Cardiac septum (tissue), 1 donor: Measurements from ENCODE around the gene UCHL5. TPM values are rescaled to one million over a fixed set of nuclear protein-coding genes. Genes with fewer than 3 reads are reported as not detected.
"Not testable (repeated sequence)": the region's sequence is repeated elsewhere in the genome, so short reads cannot be mapped to it uniquely, and the experiment has no call there.

Source experiments
- DNase-seq: peaks from one replicate; pipeline ENCODE4 v3.0.0-alpha.2; 2020; ENCODE audit warnings: low spot score
- intact Hi-C: fragments of 100-400 bp; cut with DNase I; formaldehyde crosslinking; loops from one replicate; pipeline ENCODE4 v1.14.0; 2022
- total RNA-seq: library from RNA; stranded (reverse); fragmentation: NEBNext Ultra II Directional; extraction: Animal tissue kit (Norgen Biotek cat#: 25700); gene quantifications from one replicate; pipeline ENCODE4 v1.2.1, GENCODE V29; 2021
- donor health status: DM: no; HTN: no; CAD: no.

UCHL5 gene
- total RNA-seq, 1 donor from 2014 or later = 26.4 TPM

DNA sequence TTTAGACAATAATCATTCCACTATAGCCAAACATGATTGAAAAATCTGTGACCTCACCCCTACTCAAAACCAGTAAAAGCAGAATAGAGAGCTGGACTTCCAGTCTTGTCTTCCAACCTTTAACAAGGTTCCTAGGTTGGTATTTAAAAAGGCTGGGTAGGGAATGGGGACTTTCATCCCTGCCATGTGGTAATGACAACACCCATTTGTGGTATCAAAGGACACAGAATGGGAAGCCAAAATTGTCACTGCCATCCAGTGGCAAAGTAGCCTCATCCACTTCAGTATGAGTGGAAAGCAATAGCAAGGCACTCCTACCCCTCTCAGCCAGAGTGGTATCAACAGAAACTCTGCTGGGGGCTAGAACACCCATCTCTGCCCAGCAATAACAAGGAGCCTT is 33.9 kb downstream of the UCHL5 start:
- intact Hi-C loops = no loop called here
- no peak for DNase-seq

DNA sequence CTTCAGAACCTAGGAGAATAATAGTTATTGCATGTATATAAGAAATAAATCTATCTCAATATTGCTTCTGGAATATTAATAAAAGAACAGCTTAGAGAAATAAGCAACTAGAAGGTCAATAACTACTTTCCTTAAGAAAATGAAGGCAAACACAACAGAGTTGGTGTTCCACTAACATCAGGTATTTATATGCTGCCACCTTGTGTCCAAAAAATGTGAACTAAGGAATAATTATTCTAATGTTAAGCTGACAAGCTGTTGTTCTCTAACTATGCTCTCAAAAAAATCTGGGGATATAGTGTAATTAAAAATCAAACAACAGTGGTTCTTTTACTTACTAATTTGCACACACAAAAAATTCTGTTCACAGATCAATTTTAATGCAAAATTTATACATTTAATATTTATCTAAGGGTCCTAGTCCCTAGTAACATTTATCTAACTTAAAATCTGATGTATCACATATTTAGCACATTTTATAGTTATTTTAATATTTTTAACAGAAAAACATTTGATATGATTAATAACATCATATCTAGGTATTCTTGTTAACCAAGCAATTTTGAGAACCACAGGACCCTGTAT is 39.6 kb downstream of the UCHL5 start:
- intact Hi-C loops = loop anchor here (5.0 to 10.0 kb wide), 2 partner anchors 212 to 415 kb away; partner anchors contain the start of gene RGS2
- no peak for DNase-seq

DNA sequence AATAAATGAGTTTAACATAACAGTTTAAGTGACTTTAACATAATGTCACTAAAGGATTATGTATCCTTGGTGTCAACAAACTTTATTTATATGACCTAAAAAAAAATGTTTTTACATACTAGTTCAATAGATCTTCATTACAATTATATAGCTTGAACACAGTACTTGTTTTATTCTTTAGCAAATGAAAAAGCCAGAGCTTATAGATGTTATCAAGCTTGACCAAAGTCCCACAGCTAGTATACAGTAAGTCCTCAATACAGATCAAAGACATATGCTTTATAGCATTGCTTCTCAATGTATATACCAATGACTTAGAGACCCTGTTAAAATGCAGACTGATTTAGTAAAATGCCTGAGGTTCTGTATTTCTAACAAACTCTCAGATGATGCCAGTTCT is 42.4 kb downstream of the UCHL5 start:
- DNase-seq = no peak
- intact Hi-C loops = loop anchor here (2.0 to 10.0 kb wide), 3 partner anchors 209 to 542 kb away; partner anchors contain the start of gene RGS2

DNA sequence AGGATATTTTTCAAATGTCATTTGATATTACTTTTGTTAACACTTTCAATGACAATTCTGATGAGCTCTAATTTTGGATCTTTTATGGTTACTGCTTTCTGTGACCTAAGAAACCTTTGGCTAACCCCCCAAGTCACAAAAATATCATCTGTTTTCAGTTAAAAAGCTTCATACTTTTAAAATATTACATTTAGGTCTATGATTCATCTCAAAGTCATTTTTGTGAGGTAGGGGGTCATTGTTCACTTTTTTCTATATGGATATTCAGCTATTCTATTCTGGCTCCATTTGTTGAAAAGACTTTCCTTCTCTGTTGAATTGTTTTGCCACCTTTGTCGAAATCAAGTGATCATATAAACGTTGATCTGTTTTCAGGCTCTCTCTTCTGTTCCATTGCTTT is 44.8 kb downstream of the UCHL5 start:
- no peak for DNase-seq
- intact Hi-C loops = loop anchor here (10.0 kb wide), 1 partner anchor 410 kb away; no protein-coding TSS in a partner anchor

DNA sequence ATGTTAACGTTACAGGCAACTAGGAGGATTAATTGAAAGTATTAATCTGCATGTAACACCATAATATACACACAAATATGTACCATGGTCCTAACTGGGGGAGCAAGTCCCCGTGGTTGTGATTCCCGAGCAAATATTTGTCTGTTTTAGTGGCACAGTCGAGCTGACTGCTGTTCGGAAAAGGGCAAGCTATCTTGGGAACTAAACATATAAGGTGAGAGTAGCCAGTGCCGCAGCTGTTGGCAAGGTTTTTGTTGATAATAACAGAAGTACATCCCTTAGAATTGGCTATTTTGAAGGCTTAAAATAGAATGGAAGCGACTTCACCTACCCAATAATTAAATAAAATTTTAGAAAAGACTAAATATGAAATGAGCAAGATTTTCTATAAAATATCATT is 45.5 kb downstream of the UCHL5 start:
- intact Hi-C loops = loop anchor here (10.0 kb wide), 1 partner anchor 409 kb away; no protein-coding TSS in a partner anchor
- no peak for DNase-seq

DNA sequence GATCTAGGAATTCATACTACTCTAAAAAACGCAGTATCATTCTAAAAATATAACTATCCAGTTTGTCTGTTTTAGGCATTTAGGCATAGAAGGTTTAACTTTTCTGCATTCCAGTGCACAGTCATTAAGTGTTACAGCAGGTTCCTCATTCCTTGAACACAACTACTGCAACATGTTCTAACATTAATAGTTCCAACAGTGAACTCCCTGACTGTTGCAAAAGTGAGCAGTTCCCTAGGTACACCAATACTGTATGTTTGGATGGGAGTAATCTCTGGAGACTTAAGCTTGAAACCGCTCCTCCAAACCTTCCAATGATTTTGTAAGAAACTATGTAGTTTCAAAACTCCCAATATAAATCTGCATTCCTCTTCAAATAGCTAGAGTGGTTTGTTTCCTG is 46.2 kb downstream of the UCHL5 start:
- intact Hi-C loops = loop anchor here (10.0 kb wide), 1 partner anchor 408 kb away; no protein-coding TSS in a partner anchor
- no peak for DNase-seq

DNA sequence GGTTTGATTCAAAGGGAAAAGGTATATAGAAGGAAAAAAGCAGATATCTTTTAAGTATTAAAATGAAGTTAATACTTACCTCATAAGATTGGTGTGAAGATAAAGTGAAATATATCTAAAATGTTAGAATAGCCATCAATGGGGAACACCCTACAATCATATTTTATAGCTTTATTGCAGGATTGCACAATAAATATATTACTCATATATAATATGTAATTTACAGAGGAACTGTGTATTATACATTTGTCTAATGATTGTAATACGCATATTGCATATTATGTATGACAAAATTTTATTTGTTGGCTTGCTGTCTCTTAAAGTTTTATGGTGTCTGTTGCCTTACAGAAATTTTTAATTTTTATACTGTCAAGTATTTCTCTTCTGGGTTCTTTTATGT is 47.8 kb downstream of the UCHL5 start:
- no peak for DNase-seq
- intact Hi-C loops = loop anchor here (10.0 kb wide), 1 partner anchor 407 kb away; no protein-coding TSS in a partner anchor

DNA sequence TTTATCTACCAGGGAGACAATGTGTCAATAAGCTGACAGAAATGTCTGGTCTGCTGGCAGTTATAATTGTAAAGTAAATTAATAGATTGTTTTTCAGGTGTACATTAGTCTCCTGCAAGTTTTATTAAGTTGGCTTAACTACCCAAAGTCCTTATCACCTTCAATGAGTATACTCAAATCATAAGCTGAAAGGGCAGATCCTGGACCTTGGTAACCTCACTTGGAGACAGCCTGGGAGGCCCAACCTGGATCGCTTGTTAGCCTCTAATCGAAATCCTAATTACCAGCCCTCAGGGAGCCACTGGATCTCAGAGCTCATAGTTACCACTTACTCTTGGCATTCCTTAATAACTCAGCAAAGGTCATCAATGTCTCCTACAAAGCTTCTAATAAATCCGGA is 49.7 kb downstream of the UCHL5 start:
- intact Hi-C loops = no loop called here

DNA sequence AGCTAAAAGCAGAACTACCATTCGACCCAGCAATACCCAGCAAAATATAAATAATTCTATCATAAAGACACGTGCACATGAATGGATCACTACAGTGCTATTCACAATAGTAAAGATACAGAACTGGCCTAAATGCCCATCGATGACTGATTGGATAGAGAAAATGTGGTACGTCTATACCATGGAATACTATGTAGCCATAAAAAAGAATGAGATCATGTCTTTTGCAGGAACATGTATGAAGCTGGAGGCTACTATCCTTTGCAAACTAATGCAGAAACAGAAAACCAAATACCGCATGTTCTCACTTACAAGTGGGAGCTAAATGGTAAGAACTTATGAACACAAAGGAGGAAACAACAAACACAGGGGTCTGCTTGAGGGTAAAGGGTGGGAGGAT is 53.4 kb downstream of the UCHL5 start:
- DNase-seq = no peak
- intact Hi-C loops = no loop called here

More for the DNA sequence above, 49.7 kb downstream of the UCHL5 start:
- DNase-seq = no peak

DNA sequence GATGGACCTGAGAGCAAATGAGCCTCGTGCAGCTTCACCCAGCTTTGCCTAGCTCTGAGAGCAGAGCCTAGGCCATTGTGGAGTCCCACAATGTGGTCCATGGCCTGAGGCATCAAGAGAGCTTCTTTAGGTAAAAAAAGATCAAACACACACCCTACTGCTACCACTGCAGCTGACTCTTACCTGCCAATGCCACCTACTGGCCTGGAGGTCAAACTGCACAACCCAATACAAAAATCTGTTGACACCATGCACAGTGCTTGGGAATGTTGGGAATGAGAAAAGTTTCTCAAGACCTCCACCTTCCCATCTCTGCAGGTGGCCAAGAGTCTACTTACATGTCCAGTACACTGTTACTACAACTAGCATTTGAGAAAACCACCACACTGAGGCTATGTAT is 60.6 kb downstream of the UCHL5 start:
- no peak for DNase-seq
- intact Hi-C loops = no loop called here

DNA sequence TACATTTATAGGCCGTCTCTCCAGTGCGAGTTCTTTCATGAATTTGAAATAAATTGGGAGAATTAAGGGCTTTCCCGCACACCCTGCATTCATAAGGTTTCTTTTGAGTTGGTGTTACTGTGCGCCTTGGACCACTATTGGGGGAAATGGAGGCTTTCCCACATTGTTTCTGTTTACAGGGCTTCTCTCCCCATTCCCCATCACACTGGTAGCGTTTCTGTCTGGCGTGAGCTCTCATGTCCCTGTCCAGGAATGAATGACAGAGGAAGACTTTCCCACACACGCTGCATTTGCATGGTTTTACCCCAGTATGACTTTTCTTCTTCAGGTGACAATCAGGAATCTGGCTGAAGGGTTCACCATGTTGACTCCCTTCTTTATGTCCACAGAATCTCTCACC is 65.0 kb downstream of the UCHL5 start:
- no peak for DNase-seq
- intact Hi-C loops = no loop called here

DNA sequence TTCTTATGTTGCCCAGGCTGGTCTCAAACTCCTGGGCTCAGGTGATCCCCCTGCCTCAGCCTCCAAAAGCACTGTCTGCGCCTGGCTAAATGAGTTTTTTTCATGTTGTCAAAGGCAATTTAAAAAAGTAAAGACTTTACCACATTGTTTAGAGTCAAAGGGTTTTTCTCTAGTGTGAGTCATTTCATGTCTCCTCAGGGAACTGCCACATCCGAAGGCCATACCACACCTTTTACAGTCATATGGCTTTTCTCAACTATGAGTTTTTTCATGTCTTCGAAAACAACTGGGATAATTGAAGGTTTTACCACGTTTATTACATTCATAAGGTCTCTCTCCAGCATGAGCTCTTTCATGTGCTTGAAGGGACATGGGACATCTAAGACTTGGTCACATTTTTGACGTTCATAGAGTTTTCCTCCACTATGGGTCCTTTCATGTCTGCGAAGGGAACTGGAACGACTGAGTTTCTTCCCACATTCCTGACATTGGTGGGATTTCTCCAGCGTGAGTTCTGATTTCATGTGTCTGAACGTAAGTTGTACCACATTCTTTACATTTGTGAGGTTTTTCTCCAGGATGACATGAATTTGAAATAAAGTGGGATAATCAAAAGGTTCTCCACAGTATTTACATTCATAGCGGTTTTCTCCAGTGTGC is 65.6 kb downstream of the UCHL5 start:
- intact Hi-C loops = no loop called here
- no peak for DNase-seq

DNA sequence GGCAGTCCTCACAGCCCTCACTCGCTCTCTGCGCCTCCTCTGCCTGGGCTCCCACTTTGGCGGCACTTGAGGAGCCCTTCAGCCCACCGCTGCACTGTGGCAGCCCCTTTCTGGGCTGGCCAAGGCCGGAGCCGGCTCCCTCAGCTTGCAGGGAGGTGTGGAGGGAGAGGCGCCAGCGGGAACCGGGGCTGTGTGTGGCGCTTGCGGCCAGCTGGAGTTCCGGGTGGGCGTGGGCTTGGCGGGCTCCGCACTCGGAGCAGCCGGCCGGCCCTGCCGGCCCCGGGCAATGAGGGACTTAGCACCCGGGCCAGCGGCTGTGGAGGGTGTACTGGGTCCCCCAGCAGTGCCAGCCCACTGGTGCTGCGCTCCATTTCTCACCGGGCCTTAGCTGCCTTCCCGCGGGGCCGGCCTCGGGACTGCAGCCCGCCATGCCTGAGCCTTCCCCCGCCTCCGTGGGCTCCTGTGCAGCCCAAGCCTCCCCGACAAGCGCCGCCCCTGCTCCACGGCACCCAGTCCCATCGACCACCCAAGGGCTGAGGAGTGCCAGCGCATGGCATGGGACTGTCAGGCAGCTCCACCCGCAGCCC is 72.3 kb downstream of the UCHL5 start:
- intact Hi-C loops, DNase-seq: not testable (repeated sequence)

DNA sequence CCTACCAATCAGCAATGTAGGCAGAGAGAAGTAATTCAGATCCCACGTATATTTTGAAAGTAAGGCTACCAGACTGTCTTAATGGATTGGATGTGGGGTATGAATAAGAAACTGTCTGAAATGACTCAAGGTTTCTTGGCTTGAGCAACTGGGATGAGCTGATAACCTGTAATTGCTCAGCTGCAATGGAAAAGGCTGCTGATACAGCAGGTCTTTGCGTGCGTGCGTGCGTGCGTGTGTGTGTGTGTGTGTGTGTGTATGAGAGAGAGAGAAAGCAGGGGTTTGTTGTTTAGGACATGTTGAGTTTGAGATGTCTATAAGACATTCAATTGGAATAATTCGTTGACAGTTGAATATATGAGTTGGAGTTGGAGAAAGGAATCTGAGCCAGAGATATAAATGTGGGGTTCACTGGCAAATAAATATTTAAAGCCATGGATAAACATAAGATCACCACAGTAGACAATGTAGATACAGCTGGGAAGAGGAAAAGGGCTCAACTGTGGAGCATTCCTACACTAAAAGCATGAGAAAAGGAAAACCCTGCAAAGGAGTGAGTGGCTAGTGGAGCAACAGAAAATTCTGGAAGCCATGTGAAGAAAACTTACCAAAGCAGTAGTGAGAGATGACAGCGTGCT is 72.9 kb downstream of the UCHL5 start:
- DNase-seq = no peak
- intact Hi-C loops = no loop called here

DNA sequence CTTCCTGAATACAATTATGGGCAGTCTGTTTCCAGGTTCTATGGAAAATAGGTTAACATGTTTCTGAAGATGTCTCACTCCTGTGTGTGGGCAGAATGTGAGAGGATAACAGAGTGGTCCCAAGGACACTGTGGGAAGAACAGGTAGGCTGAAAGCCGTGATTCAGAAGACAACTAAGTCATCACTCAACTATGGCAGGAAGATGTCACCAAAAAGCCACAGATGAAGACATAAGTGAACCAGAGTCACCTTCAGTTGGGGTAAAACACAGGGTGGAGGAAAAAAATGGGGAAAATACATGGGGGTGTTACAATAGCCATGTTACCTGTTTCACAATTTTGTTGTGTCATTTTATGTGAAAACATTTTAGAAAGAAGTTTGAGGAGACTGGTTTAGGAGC is 75.1 kb downstream of the UCHL5 start:
- DNase-seq = no peak
- intact Hi-C loops = no loop called here

DNA sequence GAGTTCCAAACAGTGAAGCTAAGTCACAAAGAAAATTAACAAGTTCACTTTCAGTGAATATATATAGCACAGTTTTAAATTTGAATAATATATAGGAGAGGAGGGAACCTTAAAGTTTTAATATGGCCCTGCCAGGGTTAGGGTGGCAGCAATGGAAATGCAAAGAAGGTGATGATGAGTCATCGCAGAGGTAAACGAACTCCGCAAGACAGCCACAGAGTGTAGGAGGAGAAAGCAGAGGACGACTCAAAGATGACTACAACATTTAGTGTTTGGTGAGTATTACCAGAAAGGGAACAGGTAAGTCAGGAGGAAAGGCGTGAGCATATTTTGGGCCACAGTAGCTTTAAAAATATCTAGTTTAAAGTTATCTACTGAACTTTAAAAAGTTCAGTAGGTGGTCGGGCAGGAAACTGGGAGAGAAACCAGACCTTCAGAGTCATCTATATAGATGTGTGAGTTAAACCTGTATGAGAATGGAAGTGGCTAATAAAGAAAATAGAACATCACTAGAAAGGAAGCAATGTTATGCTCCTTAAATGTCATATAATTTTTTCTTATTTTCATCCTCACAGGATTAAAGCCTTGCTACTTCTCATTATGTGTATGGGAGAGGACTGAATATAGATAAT is 75.7 kb downstream of the UCHL5 start:
- no peak for DNase-seq
- intact Hi-C loops = no loop called here

DNA sequence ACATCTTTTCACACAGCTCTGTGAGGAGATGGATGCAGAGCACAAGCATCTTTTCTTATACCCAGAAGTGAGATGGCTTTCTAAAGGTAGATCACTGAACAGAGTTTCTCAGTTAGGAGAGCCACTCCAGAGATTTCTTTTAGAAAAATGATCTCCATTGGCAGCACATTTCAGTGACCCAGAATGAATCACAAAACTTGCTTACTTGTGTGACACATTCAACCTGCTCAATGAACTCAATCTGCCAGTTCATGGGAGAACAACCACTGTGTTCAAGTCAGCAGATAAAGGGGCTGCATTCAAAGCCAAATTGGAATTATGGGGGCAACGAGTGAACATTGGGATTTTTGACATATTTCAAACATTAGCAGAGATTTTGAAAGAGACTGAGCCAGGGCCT is 78.3 kb downstream of the UCHL5 start:
- no peak for DNase-seq
- intact Hi-C loops = no loop called here

DNA sequence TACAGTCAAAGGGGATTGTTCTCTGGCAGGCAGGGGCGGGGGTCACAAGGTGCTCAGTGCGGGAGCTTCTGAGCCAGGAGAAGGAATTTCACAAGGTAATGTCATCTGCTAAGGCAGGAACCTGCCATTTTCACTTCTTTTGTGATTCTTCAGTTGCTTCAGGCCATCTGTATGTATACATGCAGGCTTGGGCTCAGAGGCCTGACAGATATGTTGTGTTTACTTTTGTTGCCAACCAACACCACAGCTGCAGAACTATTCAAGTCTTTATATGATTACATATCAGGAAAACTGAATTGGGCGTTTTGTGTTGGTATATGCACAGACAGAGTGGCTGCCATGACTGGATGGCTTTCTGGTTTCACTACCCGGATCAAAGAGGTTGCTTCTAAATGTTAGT is 78.8 kb downstream of the UCHL5 start:
- DNase-seq, intact Hi-C loops: not testable (repeated sequence)

DNA sequence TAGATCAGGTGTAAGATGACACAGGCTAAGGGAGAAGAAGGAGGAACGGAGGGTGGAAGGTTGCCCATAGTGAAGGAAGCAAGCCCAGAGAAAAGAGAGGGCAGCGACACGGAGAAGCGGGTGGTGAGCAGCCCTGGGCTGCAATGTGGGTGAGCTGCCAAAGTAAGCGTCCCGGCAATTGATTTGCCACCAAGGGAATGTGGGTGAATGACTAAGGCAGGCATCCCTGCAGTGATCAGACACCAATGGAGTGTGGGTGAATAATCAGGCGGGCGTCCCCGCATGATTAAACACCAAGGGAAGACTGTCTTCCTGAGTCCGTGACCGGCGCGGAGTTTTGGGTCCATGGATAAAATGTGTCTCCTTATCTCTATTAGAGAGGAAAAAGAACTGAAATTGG is 79.6 kb downstream of the UCHL5 start:
- no peak for DNase-seq
- intact Hi-C loops = no loop called here

DNA sequence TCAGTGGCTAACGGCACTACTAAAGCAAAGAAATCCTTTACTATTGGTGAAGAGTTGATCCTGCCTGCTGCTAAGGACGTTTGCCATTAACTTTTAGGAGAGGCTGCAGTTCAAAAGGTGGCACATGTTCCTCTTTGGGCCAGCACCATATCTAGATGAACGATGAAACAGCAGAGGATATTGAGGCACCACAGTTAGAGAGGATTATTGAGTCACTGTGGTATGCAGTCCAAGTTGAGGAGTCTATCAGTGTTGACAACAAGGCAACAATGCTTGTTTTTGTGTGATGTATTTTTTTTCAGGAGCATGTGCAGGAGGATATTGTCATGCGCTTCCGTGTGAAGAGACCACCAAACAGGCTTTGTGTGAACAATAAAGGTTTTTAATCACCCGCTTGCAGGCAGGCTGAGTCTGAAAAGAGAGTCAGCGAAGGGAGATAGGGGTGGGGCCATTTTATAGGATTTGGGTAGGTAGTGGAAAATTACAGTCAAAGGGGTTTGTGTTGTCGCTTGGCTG is 80.9 kb downstream of the UCHL5 start:
- no peak for DNase-seq
- intact Hi-C loops = no loop called here
